B cell (primary cell): ENCODE results near the gene TMEM30A. TPM values are rescaled to one million over a fixed set of nuclear protein-coding genes. Genes with fewer than 3 reads are reported as not detected.

Experiments used
- ATAC-seq: fragments of 200-7000 bp; cut with Tn5 transposase; one replicate; pipeline ENCODE4 v1.10.0; 2021; ENCODE audit warnings: low read depth, mild to moderate bottlenecking, moderate number of reproducible peaks, moderate library complexity
- CTCF ChIA-PET: fragments of 350-600 bp; sonication (Branson Sonifier 250); formaldehyde crosslinking; loops from one replicate; lab custom pipeline; 2021; ENCODE audit warnings: antibody characterized with exemption, inconsistent platforms; lab: Charles Lee
- POLR2A ChIA-PET: fragments of 350-600 bp; sonication (Branson Sonifier 250); formaldehyde crosslinking; loops from one replicate; lab custom pipeline; 2021; ENCODE audit warnings: antibody characterized with exemption; lab: Charles Lee
- DNase-seq: peaks from one replicate; pipeline ENCODE4 v3.0.0; 2013
- H2AFZ ChIP-seq: 2 replicates; pipeline ENCODE4 v1.6.1; 2012; ENCODE audit warnings: mild to moderate bottlenecking, low read depth, low read length; ENCODE audit not compliant: insufficient read depth, poor library complexity, severe bottlenecking
- H3K27ac ChIP-seq, 2 donors: 1 replicate in 1 of 2; 2 replicates in 1 of 2; pipeline ENCODE4 v1.5.1; 2012 to 2013; ENCODE audit warnings: low read length in 2 of 2, mild to moderate bottlenecking in 2 of 2, moderate library complexity in 1 of 2
- H3K27me3 ChIP-seq, 4 experiments: fragments of 200-600 bp in 1 of 4; sonication (generic) in 1 of 4; replicated peaks in 1 of 4; 1 replicate in 2 of 4; 2 replicates in 2 of 4; pipeline versions ENCODE4 v1.6.1 to v1.7.0; 2013 to 2016; ENCODE audit warnings: low read length in 3 of 4, mild to moderate bottlenecking in 2 of 4, mixed read lengths in 1 of 4, moderate library complexity in 1 of 4; ENCODE audit not compliant: insufficient read depth in 4 of 4, control insufficient read depth in 3 of 4; ENCODE audit errors: control extremely low read depth in 1 of 4
- H3K36me3 ChIP-seq, 2 experiments: replicated peaks in 1 of 2; 1 replicate in 1 of 2; 2 replicates in 1 of 2; pipeline versions ENCODE4 v1.6.1 to v1.7.1; 2013; ENCODE audit warnings: low read length in 1 of 2; ENCODE audit not compliant: insufficient read depth in 2 of 2, control insufficient read depth in 1 of 2; ENCODE audit errors: control extremely low read depth in 1 of 2, extremely low read depth in 1 of 2
- H3K4me1 ChIP-seq, 2 donors: fragments of 200-600 bp in 1 of 2; sonication (generic) in 1 of 2; 1 replicate in 1 of 2; 2 replicates in 1 of 2; pipeline versions ENCODE4 v1.5.1 to v1.6.1; 2013 to 2017; ENCODE audit warnings: low read length in 2 of 2; ENCODE audit not compliant: control insufficient read depth in 2 of 2, insufficient read depth in 2 of 2
- H3K4me2 ChIP-seq: replicated peaks from 2 replicates; pipeline ENCODE3; 2012; ENCODE audit warnings: mild to moderate bottlenecking, low read depth, low read length; ENCODE audit not compliant: poor library complexity, severe bottlenecking
- H3K4me3 ChIP-seq, 5 experiments: fragments of 200-600 bp in 1 of 5; sonication (generic) in 1 of 5; 1 replicate in 3 of 5; 2 replicates in 2 of 5; pipeline versions ENCODE4 v1.5.1 to v1.7.0; 2011 to 2016; ENCODE audit warnings: low read length in 4 of 5, mild to moderate bottlenecking in 4 of 5, low read depth in 2 of 5, control low read depth in 1 of 5, moderate library complexity in 1 of 5; ENCODE audit not compliant: insufficient read depth in 1 of 5; ENCODE audit errors: control extremely low read depth in 1 of 5, extremely low read depth in 1 of 5
- H3K79me2 ChIP-seq: fragments of 200-600 bp; sonication (generic); one replicate; pipeline ENCODE4 v1.6.0; 2016; ENCODE audit warnings: low read length; ENCODE audit not compliant: control insufficient read depth, insufficient read depth
- H3K9ac ChIP-seq: fragments of 200-600 bp; sonication (generic); 2 replicates; pipeline ENCODE4 v1.6.1; 2017; ENCODE audit warnings: mild to moderate bottlenecking, low read length, moderate library complexity
- H3K9me3 ChIP-seq, 3 donors: one replicate each; pipeline versions ENCODE4 v1.6.1 to v1.7.1; 2013; ENCODE audit warnings: low read length in 2 of 3; ENCODE audit not compliant: control insufficient read depth in 2 of 3, insufficient read depth in 1 of 3; ENCODE audit errors: control extremely low read depth in 1 of 3
- H4K20me1 ChIP-seq: 2 replicates; pipeline ENCODE4 v1.6.0; 2012; ENCODE audit warnings: mild to moderate bottlenecking, low read length; ENCODE audit not compliant: insufficient read depth, control insufficient read depth, poor library complexity, severe bottlenecking
- H3K27ac Mint-ChIP-seq: one replicate; pipeline ENCODE4 v1.8.0; 2021; ENCODE audit warnings: mixed read lengths
- H3K27me3 Mint-ChIP-seq: one replicate; pipeline ENCODE4 v1.8.0; 2021; ENCODE audit warnings: mixed read lengths
- H3K4me1 Mint-ChIP-seq: one replicate; pipeline ENCODE4 v1.8.0; 2021; ENCODE audit warnings: mixed read lengths
- H3K4me3 Mint-ChIP-seq: one replicate; pipeline ENCODE4 v1.8.0; 2021; ENCODE audit warnings: mixed read lengths
- H3K9me3 Mint-ChIP-seq: one replicate; pipeline ENCODE4 v1.8.0; 2022; ENCODE audit warnings: mixed read lengths; ENCODE audit not compliant: insufficient read depth
- CTCF ChIP-seq: fragments of 200-600 bp; IDR thresholded peaks from one replicate; pipeline ENCODE4 v1.8.0; 2022; ENCODE audit warnings: antibody characterized with exemption, mild to moderate bottlenecking
- EZH2 ChIP-seq: IDR thresholded peaks from 2 replicates; pipeline ENCODE4 v1.6.1; 2012; ENCODE audit warnings: borderline replicate concordance, low read depth, mild to moderate bottlenecking, moderate library complexity, low read length; ENCODE audit not compliant: insufficient read depth, poor library complexity, severe bottlenecking
- WGBS: methylation state at CpG from one replicate; pipeline ENCODE4 v1.1.5; 2013; ENCODE audit warnings: missing lambda C conversion rate; ENCODE audit not compliant: insufficient coverage; 5-methylcytosine and 5-hydroxymethylcytosine counted together
- intact Hi-C: fragments of 100-400 bp; cut with micrococcal nuclease; formaldehyde crosslinking; loops from one replicate; pipeline ENCODE4 v1.10.0; 2022
- polyA plus RNA-seq: library from polyadenylated mRNA; depleted of rRNA; stranded (reverse); fragments of >200 nt; gene quantifications from 2 replicates; pipeline ENCODE4 v1.2.3, GENCODE V29; 2012
- total RNA-seq, 2 donors: library from RNA; stranded (reverse); fragments of 120-200 nt in 1 of 2; gene quantifications; 1 replicate in 1 of 2; 2 replicates in 1 of 2; pipeline versions ENCODE4 v1.2.3 to v1.2.4, GENCODE V29; 2013 to 2022

TMEM30A gene
- total and polyA plus RNA-seq, 2 donors (not counting 1 experiment from before 2014, with no cell fraction given): 4.7 to 53.9 TPM

GRCh38 chr6:75288023-75288422, 3.4 kb upstream of the TMEM30A start:
- intact Hi-C loops: loop anchor here (10.0 kb wide), 1 partner anchor 1823 kb away; the partner anchor contains the start of gene MTO1
- no CpG with 5 or more reads among the region's 1 CpG for WGBS
- H3K27me3 Mint-ChIP-seq: no peaks in the 10 kb centered on the region
- POLR2A ChIA-PET: no interaction called here
- H2AFZ ChIP-seq: no peak overlapping the region
- H3K4me1 ChIP-seq: peaks cover 11 to 15% of the 10 kb centered on the region in 2 donors
- H3K4me3 Mint-ChIP-seq: no peak overlapping the region
- H3K4me2 ChIP-seq: no peak overlapping the region
- no peak overlapping the region for H3K9ac ChIP-seq
- H3K36me3 ChIP-seq: no peaks in the 10 kb centered on the region
- H3K4me1 Mint-ChIP-seq: peaks cover 8% of the 10 kb centered on the region
- H3K9me3 ChIP-seq: no peaks in the 10 kb centered on the region
- no peak overlapping the region for H3K27ac ChIP-seq
- H3K9me3 Mint-ChIP-seq: no peaks in the 10 kb centered on the region
- no peaks in the 10 kb centered on the region for H3K27me3 ChIP-seq
- H4K20me1 ChIP-seq: no peaks in the 10 kb centered on the region
- ATAC-seq (no peak), DNase-seq (no peak)
- CTCF ChIA-PET: no interaction called here
- TF ChIP-seq EZH2: no peak
- TF ChIP-seq CTCF: no peak
- H3K27ac Mint-ChIP-seq: no peak overlapping the region
- peaks cover 61% of the 10 kb centered on the region for H3K79me2 ChIP-seq
- H3K4me3 ChIP-seq: no peak overlapping the region

GRCh38 chr6:75287424-75287823, 2.8 kb upstream of the TMEM30A start:
- no peak overlapping the region for H3K9ac ChIP-seq
- Mint-ChIP-seq H3K4me1 (peaks cover 13% of the 10 kb centered on the region), H3K9me3 (no peaks in the 10 kb centered on the region), H3K27ac (no peak overlapping the region), H3K4me3 (no peak overlapping the region), H3K27me3 (no peaks in the 10 kb centered on the region)
- no peak overlapping the region for H3K4me3 ChIP-seq
- H3K4me2 ChIP-seq: no peak overlapping the region
- H3K9me3 ChIP-seq: no peaks in the 10 kb centered on the region
- WGBS: 100% methylated on average over 1 of the region's 1 CpG
- no peaks in the 10 kb centered on the region for H3K36me3 ChIP-seq
- peaks cover 15 to 20% of the 10 kb centered on the region in 2 donors for H3K4me1 ChIP-seq
- peaks cover 62% of the 10 kb centered on the region for H3K79me2 ChIP-seq
- ChIA-PET CTCF (no interaction called here), POLR2A (no interaction called here)
- no peak overlapping the region for H3K27ac ChIP-seq
- H3K27me3 ChIP-seq: no peaks in the 10 kb centered on the region
- intact Hi-C loops: loop anchor here (10.0 kb wide), 1 partner anchor 1823 kb away; the partner anchor contains the start of gene MTO1
- no peak for DNase-seq
- no peak for TF ChIP-seq CTCF
- TF ChIP-seq EZH2: no peak
- H2AFZ ChIP-seq: no peak overlapping the region
- no peaks in the 10 kb centered on the region for H4K20me1 ChIP-seq
- ATAC-seq: no peak
